ENCODE results near the gene ZNF827.

ZNF827 gene

GRCh38 chr4:145770124-145770523, 168.5 kb downstream of the ZNF827 start:
- no peak overlapping the region for H3K4me3 ChIP-seq (ENCODE audit: control insufficient read depth, low read depth, low read length)
- TF ChIP-seq CTCF (conservative IDR thresholded peaks at IDR 0.05; ENCODE audit: control insufficient read depth, insufficient read depth, low read depth, low read length) = no peak
- no peak for DNase-seq (ENCODE audit: low read depth)

- no peak for DNase-seq (ENCODE audit: low read depth)
- TF ChIP-seq CTCF (conservative IDR thresholded peaks at IDR 0.05; ENCODE audit: control insufficient read depth, insufficient read depth, low read depth, low read length) = no peak
- no peak overlapping the region for H3K4me3 ChIP-seq (ENCODE audit: control insufficient read depth, low read depth, low read length)
Measured at GRCh38 chr4:145769450-145770037, 169.1 kb downstream of the ZNF827 start.

GRCh38 chr4:145766273-145766672, 172.3 kb downstream of the ZNF827 start:
- TF ChIP-seq CTCF (conservative IDR thresholded peaks at IDR 0.05; ENCODE audit: control insufficient read depth, insufficient read depth, low read depth, low read length) = no peak
- H3K4me3 ChIP-seq (ENCODE audit: control insufficient read depth, low read depth, low read length) = no peak overlapping the region
- DNase-seq (ENCODE audit: low read depth) = no peak

- H3K4me3 ChIP-seq (ENCODE audit: control insufficient read depth, low read depth, low read length) = no peak overlapping the region
- no peak for DNase-seq (ENCODE audit: low read depth)
- TF ChIP-seq CTCF (conservative IDR thresholded peaks at IDR 0.05; ENCODE audit: control insufficient read depth, insufficient read depth, low read depth, low read length) = no peak
Measured at GRCh38 chr4:145763399-145763798, 175.2 kb downstream of the ZNF827 start.

- no peak for TF ChIP-seq CTCF (conservative IDR thresholded peaks at IDR 0.05; ENCODE audit: control insufficient read depth, insufficient read depth, low read depth, low read length)
- DNase-seq (ENCODE audit: low read depth) = no peak
- no peak overlapping the region for H3K4me3 ChIP-seq (ENCODE audit: control insufficient read depth, low read depth, low read length)
Measured at GRCh38 chr4:145762719-145763118, 175.9 kb downstream of the ZNF827 start.

- no peak for DNase-seq (ENCODE audit: low read depth)
- TF ChIP-seq CTCF (conservative IDR thresholded peaks at IDR 0.05; ENCODE audit: control insufficient read depth, insufficient read depth, low read depth, low read length) = no peak
- no peak overlapping the region for H3K4me3 ChIP-seq (ENCODE audit: control insufficient read depth, low read depth, low read length)
Measured at GRCh38 chr4:145760961-145761929, 177.4 kb downstream of the ZNF827 start.
